LNCAP (cell line): ENCODE measurements around the gene CTNNA2.

Experiments
- TF ChIP-seq, protein P1 (sequence below): fragments of 450-650 bp; IDR thresholded peaks from 2 replicates; pipeline ENCODE4 v1.5.1; 2017; ENCODE audit warnings: mild to moderate bottlenecking

The CTNNA2 gene

DNA sequence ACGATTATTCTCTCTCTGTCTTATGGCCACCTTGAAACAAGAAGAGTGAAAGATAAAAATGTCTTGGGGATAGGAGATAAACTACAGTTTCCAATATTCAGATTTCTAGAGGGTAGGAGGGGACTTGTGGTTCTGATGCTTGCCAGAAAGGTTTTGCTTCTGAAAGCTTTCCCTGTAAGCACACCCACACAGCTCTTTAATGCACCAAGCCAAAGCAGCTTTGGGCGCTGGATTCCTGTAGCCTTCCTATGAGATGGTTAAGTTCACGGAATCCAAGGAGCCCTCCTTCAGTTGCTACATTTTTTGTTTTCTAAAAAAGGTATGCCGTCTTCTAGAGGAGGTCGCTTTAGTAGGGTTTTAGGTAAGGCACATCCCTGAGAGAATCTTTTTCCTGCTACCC, 786.8 kb downstream of the CTNNA2 start:
- TF ChIP-seq, protein P1, sequence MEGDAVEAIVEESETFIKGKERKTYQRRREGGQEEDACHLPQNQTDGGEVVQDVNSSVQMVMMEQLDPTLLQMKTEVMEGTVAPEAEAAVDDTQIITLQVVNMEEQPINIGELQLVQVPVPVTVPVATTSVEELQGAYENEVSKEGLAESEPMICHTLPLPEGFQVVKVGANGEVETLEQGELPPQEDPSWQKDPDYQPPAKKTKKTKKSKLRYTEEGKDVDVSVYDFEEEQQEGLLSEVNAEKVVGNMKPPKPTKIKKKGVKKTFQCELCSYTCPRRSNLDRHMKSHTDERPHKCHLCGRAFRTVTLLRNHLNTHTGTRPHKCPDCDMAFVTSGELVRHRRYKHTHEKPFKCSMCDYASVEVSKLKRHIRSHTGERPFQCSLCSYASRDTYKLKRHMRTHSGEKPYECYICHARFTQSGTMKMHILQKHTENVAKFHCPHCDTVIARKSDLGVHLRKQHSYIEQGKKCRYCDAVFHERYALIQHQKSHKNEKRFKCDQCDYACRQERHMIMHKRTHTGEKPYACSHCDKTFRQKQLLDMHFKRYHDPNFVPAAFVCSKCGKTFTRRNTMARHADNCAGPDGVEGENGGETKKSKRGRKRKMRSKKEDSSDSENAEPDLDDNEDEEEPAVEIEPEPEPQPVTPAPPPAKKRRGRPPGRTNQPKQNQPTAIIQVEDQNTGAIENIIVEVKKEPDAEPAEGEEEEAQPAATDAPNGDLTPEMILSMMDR: no peak

DNA sequence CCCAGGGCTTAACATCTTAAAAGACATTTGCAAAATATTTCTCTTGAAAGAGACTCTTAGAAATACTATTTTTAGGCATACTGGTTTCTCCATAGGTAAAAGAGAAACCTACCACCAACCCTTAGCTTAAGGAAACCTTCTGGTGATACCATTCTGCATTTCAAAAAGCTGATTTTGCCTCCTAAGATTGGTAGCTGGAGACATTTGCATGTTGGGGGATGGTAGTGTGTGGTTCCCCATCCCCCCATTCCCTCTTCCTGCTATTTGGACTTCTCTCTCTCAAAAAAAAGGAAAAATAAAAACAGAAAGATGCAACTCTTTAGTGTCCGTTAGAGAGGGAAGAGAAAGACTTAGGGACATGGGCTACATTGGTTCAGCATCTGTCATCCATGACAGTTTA, 787.5 kb downstream of the CTNNA2 start:
- TF ChIP-seq, protein P1: no peak

DNA sequence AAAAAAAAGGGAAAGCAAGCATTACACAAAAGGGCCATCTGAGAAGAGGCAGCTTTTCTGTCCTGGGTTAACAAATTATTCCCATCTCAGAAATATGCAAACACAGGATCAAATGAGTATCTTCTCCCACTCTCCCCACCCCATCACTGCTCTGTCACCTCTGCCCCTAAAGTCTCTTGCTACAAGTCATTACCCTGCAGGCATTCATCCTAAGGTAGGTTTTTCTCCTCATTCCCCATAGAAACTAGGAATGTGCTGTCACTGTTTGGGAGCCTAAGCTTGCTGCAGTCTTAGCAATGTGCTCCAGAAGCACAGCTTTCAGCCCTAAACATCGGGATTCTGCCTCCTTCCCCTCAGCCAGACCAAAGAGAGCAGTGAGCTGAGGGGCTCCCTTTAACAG, 788.1 kb downstream of the CTNNA2 start:
- TF ChIP-seq, protein P1: no peak

DNA sequence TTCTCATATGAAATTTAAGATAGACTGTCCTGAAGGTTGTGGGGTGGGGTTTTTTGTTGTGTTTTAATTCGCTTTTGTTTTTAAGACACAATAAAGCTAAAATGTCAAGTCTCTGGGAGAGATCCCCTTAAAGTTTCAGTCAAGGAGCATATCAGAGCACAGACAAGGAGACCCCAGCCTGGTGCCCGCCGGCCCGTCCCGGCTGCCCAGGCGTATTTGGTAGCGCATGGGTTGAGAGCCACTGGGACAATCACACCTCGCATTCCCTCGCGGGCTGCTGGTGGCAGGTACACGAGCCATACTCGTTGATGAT, 789.1 kb downstream of the CTNNA2 start:
- TF ChIP-seq, protein P1: no peak

DNA sequence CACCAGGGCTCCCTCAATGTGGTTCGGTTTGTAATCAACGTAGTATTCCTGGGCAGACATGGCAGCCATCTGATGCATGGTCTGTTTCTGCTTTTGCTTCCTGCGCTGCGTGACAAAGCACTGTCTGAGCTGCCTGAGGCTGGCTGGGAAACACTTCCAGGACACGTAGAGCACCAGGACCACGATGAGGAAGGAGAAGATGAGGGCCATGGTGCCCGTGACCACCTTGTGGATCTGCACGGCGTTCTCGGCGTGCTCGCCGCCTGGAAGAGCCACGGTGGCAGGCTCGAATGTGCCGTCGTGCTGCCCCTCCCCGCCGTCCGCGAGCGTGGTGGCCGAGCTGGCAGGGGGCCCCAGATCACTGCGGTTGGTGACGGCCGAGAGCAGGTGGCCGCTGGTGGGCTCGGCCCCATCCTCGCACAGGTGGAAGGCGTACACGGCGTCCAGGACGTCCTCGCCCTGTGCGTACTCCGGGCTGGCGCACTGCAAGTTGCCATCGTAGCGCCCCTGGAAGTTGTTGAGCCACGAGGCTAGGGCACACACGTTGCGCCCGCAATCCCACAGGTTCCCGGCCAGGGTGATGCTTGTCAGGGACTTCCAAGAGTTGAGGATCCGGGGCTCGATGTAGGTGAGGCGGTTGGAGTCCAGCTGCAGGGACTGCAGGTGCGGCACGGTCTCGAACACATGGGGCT, 789.6 kb downstream of the CTNNA2 start:
- TF ChIP-seq, protein P1: no peak

DNA sequence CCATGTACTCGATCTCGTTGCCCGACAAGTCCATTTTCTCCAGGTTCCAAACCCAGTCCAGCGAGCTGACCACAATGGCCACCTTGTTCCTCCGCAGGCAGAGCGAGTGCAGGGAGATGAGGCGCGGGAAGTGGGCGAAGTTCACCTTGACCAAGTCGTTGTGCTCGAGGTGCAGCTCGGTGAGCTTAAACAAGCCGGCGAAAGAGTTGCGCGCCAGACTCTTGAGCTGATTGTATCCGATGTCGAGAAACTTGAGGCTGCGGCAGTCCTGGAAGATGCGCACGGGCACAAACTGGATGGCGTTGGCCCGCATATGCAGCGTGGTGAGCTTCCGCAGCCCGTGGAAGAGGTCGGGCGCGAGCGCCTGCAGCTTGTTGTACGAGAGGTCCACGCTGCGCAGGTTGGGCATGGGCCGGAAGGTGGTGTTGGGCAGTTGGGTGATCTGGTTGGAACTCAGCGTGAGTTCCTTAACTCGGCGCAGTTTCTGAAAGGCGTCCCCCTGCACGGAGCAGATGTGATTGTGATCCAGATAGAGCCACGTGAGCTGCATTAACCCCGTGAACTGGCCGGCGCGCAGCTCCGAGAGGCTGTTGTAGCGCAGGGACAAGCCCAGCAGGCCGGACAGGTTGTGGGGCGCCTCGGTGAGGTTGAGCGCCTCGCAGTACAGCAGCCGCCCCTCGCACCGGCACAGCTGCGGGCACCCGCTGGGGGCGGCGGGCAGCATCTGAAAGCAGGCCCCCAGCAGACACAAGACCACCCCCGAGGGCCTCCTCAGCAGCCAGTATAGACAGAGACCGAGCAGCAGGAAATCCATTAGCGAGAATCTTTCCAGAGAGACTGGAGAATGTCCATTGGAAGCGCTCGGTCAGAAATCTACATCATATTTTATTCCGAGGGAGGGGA, 790.4 kb downstream of the CTNNA2 start:
- TF ChIP-seq, protein P1: no peak

DNA sequence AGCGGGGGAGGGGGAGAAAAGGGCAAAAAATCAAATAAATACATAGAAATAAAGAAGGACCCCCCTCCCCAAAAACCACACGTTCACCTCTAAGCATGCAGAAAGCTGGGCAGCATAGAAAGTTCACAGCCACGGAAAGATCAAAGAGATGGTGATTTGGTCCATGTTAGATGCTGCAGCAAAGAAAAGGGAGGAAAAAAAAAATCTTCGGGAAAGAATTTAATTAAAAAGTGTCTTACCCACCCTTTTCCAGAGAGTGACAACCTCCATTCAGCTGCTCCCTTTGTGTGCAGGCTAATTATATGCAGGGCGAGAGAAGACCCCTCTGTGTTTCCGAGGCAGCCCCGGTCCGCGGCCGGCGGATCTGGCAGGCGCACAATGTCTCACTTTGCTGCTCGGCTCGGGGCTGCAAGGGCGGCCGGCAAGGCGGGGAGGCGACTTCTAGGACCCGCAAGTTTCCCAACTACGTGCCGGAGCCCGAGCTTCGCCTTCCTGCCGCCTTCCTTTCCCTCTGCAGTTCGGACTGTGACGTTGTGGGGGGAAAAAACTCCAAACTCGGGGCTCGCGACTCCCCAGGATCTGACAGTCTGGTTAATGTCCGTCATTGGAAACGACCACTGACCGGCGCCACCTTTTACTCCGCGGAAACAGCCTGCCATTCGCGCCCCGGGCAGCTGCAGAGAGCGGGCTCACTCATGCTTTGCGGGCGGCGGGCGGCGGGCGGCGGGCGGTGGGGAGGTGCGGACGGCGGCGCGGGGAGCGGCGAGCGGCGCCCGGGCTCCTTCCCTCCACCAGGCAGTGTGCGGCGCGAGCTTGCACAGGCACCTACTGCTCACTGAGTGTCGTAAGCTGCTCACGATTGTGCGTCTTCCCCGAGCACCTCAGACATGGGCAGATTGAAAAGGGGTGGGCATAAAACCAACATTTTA, 791.3 kb downstream of the CTNNA2 start, which contains the start of gene LRRTM1:
Gene LRRTM1 (minus strand): TSS at position 844 of the 929 bp plus-strand sequence. CDS start 933 bp downstream, outside the sequence.
- TF ChIP-seq, protein P1: no peak
